Upper lobe of left lung (tissue), 6 donors: Measurements from ENCODE around the gene DBNDD2. TPM values are rescaled to one million over a fixed set of nuclear protein-coding genes. Genes with fewer than 3 reads are reported as not detected.

Experiments used
- ATAC-seq, 2 donors: fragments of 200-7000 bp; cut with Tn5 transposase; one replicate each; pipeline ENCODE4 v1.9.1; 2022; ENCODE audit warnings: mild to moderate bottlenecking in 2 of 2, moderate library complexity in 2 of 2; ENCODE audit not compliant: low FRiP score in 2 of 2
- DNase-seq, 2 donors: peaks; one replicate each; pipeline ENCODE4 v3.0.0-alpha.2; 2019 to 2020
- H3K27ac ChIP-seq, 4 donors: fragments of 200-600 bp; sonication (generic); one replicate each; pipeline ENCODE4 v1.5.1; 2016 to 2019
- H3K27me3 ChIP-seq, 4 donors: fragments of 200-600 bp; sonication (generic); one replicate each; pipeline ENCODE4 v1.5.1; 2017 to 2019
- H3K36me3 ChIP-seq, 4 donors: fragments of 200-600 bp; sonication (generic); one replicate each; pipeline ENCODE4 v1.5.1; 2016 to 2019
- H3K4me1 ChIP-seq, 4 donors: fragments of 200-600 bp; sonication (generic); one replicate each; pipeline ENCODE4 v1.5.1; 2018 to 2019
- H3K4me3 ChIP-seq, 4 donors: fragments of 200-600 bp; sonication (generic); one replicate each; pipeline ENCODE4 v1.5.1; 2017 to 2019; ENCODE audit warnings: mild to moderate bottlenecking in 2 of 4, moderate library complexity in 1 of 4
- H3K9me3 ChIP-seq, 4 donors: fragments of 200-600 bp; sonication (generic); one replicate each; pipeline ENCODE4 v1.5.1; 2018 to 2019
- EP300 ChIP-seq, 4 donors: sonication (generic); formaldehyde crosslinking; IDR thresholded peaks; one replicate each; pipeline ENCODE4 v1.5.1; 2017; ENCODE audit warnings: antibody characterized with exemption in 4 of 4, control low read depth in 2 of 4
- POLR2A ChIP-seq, 4 donors: fragments of 450-650 bp; IDR thresholded peaks; one replicate each; pipeline ENCODE4 v1.5.1; 2016 to 2017; ENCODE audit warnings: antibody characterized with exemption in 4 of 4, mild to moderate bottlenecking in 2 of 4
- POLR2AphosphoS5 ChIP-seq, 2 donors: sonication (generic); formaldehyde crosslinking; IDR thresholded peaks; one replicate each; pipeline ENCODE4 v1.5.1; 2017; ENCODE audit warnings: antibody characterized with exemption in 2 of 2
- WGBS, 2 donors: methylation state at CpG; one replicate each; pipeline ENCODE4 v1.1.5; 2017 to 2018; 5-methylcytosine and 5-hydroxymethylcytosine counted together
- total RNA-seq, 6 donors: library from RNA; depleted of rRNA in 4 of 6; stranded (reverse); fragments of >200 nt in 4 of 6; gene quantifications; one replicate each; pipeline versions ENCODE4 v1.1.0 to v1.2.1, GENCODE V29; 2016 to 2021
- TF ChIP-seq, protein P1 (sequence below), 6 experiments: fragments of 450-650 bp in 4 of 6; fragments of 200-600 bp in 2 of 6; sonication (generic) in 2 of 6; IDR thresholded peaks; one replicate each; pipeline ENCODE4 v1.5.1; 2016 to 2019; ENCODE audit warnings: antibody characterized with exemption in 6 of 6
- donor health status: DM: no; HTN: no; CAD: no; lungs with moderate emphysema.
- donor health status: DM: no; HTN: yes; CAD: no; lungs with severe emphysema.

The DBNDD2 gene
- total RNA-seq, 6 donors from 2014 or later = 30.4 to 75.4 (median 52.8) TPM

GRCh38 chr20:45362804-45363610, 45.1 kb upstream of the DBNDD2 start, which contains the start of gene SYS1:
TSS of gene SYS1 (plus strand) at chr20:45363156. CDS start at chr20:45363532, 376 bp downstream.
- 0 to 1% methylated on average over 27 to 46 of the region's 55 CpGs for WGBS, 2 donors
- ATAC-seq = peak; percentile 94 to 96

DNA sequence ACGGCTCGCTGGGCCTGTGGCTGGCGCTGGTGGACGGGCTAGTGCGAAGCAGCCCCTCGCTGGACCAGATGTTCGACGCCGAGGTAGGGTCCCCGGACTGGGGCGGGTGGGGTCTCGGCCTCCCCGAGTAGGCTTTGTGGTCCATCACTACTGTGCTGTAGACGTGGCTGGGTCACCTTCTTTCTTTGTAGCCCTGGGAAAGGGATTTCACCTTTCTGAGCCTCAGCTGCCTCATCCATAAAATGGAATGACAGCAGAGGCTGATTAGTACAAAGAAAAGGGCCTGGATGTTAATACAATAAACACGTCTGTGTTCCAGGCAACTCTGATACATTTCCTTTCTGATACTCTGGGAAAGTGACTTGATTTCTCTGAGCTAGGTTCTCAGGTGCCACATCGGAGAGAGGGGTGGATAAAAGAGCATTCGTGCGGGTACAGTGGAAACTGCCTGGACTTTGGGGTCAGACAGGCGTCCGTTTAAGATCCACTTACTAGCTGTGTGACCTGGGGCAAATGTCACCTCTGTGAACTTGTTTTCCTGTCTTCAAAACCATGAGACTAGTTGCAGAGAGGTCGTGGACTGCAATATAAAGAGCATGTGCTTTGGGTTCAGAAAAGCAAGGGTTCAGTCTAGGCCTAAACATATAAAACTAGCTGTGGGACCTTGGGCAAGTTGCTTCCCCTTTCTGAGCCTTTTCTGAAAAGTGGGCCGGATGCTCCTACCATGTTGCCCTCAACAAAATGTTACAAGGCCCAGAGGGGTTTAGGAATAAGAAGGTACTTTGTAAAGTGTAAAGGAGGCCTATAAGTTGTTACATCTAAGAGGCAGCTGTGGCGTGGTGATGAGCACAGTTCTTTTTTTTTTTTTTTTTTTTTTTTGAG, 44.2 kb upstream of the DBNDD2 start:
- H3K36me3 ChIP-seq = peaks cover 7 to 34% (median 20%) of the 10 kb centered on the region in 4 donors
- WGBS, 2 donors = 20 to 26% methylated on average over 19 to 23 of the region's 23 CpGs
- DNase-seq = peak in 1 of 2 donors; percentile 12
- H3K27ac ChIP-seq = peak overlapping the region; percentile 94 to 98 (median 96)
- H3K4me3 ChIP-seq = peak overlapping the region; percentile 53 to 81 (median 75)
- H3K4me1 ChIP-seq = peaks cover 41 to 82% (median 50%) of the 10 kb centered on the region in 4 donors
- H3K27me3 ChIP-seq = no peaks in the 10 kb centered on the region
- no peaks in the 10 kb centered on the region for H3K9me3 ChIP-seq
- TF ChIP-seq EP300 (IDR thresholded peaks at IDR 0.05) (no peak), POLR2A (IDR thresholded peaks at IDR 0.05) (no peak), POLR2AphosphoS5 (IDR thresholded peaks at IDR 0.05) (no peak)
- TF ChIP-seq, protein P1, sequence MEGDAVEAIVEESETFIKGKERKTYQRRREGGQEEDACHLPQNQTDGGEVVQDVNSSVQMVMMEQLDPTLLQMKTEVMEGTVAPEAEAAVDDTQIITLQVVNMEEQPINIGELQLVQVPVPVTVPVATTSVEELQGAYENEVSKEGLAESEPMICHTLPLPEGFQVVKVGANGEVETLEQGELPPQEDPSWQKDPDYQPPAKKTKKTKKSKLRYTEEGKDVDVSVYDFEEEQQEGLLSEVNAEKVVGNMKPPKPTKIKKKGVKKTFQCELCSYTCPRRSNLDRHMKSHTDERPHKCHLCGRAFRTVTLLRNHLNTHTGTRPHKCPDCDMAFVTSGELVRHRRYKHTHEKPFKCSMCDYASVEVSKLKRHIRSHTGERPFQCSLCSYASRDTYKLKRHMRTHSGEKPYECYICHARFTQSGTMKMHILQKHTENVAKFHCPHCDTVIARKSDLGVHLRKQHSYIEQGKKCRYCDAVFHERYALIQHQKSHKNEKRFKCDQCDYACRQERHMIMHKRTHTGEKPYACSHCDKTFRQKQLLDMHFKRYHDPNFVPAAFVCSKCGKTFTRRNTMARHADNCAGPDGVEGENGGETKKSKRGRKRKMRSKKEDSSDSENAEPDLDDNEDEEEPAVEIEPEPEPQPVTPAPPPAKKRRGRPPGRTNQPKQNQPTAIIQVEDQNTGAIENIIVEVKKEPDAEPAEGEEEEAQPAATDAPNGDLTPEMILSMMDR (IDR thresholded peaks at IDR 0.05) = no peak
- ATAC-seq = no peak

More at GRCh38 chr20:45362804-45363610, 45.1 kb upstream of the DBNDD2 start, which contains the start of gene SYS1:
- Histone ChIP-seq H3K9me3 (no peaks in the 10 kb centered on the region), H3K36me3 (peaks cover 7 to 27% (median 16%) of the 10 kb centered on the region in 4 donors), H3K4me3 (peak within 1 kb of the TSS; percentile 53 to 81 (median 75)), H3K27me3 (no peaks in the 10 kb centered on the region), H3K4me1 (peaks cover 48 to 82% (median 57%) of the 10 kb centered on the region in 4 donors), H3K27ac (peak within 1 kb of the TSS; percentile 94 to 98 (median 96))
- peak; percentile 98 to 99 for DNase-seq
- TF ChIP-seq POLR2AphosphoS5 (IDR thresholded peaks at IDR 0.05) (peak; percentile 94 to 96), EP300 (IDR thresholded peaks at IDR 0.05) (peak in 1 of 4 donors; percentile 42), POLR2A (IDR thresholded peaks at IDR 0.05) (peak in 3 of 4 donors; percentile 68 to 97 (median 95))
- TF ChIP-seq, protein P1 (IDR thresholded peaks at IDR 0.05) = peak; percentile 77 to 96 (median 88)

- peak in 1 of 2 donors; percentile 8 for DNase-seq
- ATAC-seq = no peak
- WGBS, 2 donors = 84 to 86% methylated on average over 5 of the region's 5 CpGs
- H3K27ac ChIP-seq = no peak overlapping the region
- peaks cover 24 to 69% (median 37%) of the 10 kb centered on the region in 4 donors for H3K4me1 ChIP-seq
- H3K27me3 ChIP-seq = no peaks in the 10 kb centered on the region
- H3K36me3 ChIP-seq = peaks cover 7 to 34% (median 20%) of the 10 kb centered on the region in 4 donors
- TF ChIP-seq, protein P1 (IDR thresholded peaks at IDR 0.05) = no peak
- TF ChIP-seq POLR2AphosphoS5 (IDR thresholded peaks at IDR 0.05) (no peak), POLR2A (IDR thresholded peaks at IDR 0.05) (no peak)
- H3K9me3 ChIP-seq = no peaks in the 10 kb centered on the region
- no peak overlapping the region for H3K4me3 ChIP-seq
Measured at GRCh38 chr20:45365444-45365970, 42.6 kb upstream of the DBNDD2 start.

DNA sequence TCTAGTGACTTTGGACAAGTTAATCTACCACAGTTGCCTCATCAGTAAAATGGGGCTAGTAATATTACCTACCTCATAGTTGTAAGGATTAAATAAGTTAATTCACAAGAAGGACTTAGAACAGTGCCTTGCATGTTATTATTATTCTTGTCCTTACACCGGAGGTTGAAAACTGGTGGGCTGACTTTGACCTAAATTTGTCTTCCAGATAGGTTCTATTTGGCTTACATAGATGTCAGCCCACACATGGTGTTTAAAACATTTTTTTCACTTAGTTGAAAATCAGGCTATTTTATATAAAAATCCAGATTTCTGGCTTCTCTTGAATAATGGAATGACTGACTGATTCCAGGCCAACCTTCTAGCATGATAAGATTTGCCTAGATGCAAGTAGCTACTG, 41.9 kb upstream of the DBNDD2 start:
- peaks cover 23 to 62% (median 35%) of the 10 kb centered on the region in 4 donors for H3K4me1 ChIP-seq
- TF ChIP-seq EP300 (IDR thresholded peaks at IDR 0.05) = no peak
- no peak overlapping the region for H3K4me3 ChIP-seq
- ATAC-seq (no peak), DNase-seq (no peak)
- H3K9me3 ChIP-seq = no peaks in the 10 kb centered on the region
- peaks cover 7 to 34% (median 20%) of the 10 kb centered on the region in 4 donors for H3K36me3 ChIP-seq
- WGBS, 2 donors = 87 to 96% methylated on average over 1 of the region's 1 CpG
- H3K27ac ChIP-seq = no peak overlapping the region
- no peaks in the 10 kb centered on the region for H3K27me3 ChIP-seq
